ENCODE measurements around the gene MAD1L1.
"Not testable (repeated sequence)": the region's sequence is repeated elsewhere in the genome, so short reads cannot be mapped to it uniquely, and the experiment has no call there.

Gene MAD1L1

GRCh38 chr7:1972744-1973143 is 260.0 kb downstream of the MAD1L1 start:
- no peak overlapping the region for H3K27ac ChIP-seq
- TF ChIP-seq ZFX (IDR thresholded peaks at IDR 0.05) (no peak), CTCF (conservative IDR thresholded peaks at IDR 0.05) (no peak)

- H3K27ac ChIP-seq = no peak overlapping the region
- TF ChIP-seq CTCF (conservative IDR thresholded peaks at IDR 0.05) (no peak), ZFX (IDR thresholded peaks at IDR 0.05) (no peak)
These were observed 260.6 kb downstream of the MAD1L1 start for GRCh38 chr7:1971946-1972654.

- no peak overlapping the region for H3K27ac ChIP-seq
- TF ChIP-seq ZFX (IDR thresholded peaks at IDR 0.05) (no peak), CTCF (conservative IDR thresholded peaks at IDR 0.05) (no peak)
These were observed 261.9 kb downstream of the MAD1L1 start for GRCh38 chr7:1970895-1971294.

- not testable (repeated sequence) for H3K27ac ChIP-seq
These were observed 262.5 kb downstream of the MAD1L1 start for GRCh38 chr7:1970285-1970660.

- TF ChIP-seq ZFX (IDR thresholded peaks at IDR 0.05) (no peak), CTCF (conservative IDR thresholded peaks at IDR 0.05) (no peak)
These were observed 263.1 kb downstream of the MAD1L1 start for GRCh38 chr7:1969459-1970284.

GRCh38 chr7:1968397-1969111 is 264.2 kb downstream of the MAD1L1 start:
- no peak for TF ChIP-seq CTCF (conservative IDR thresholded peaks at IDR 0.05)
- no peak for TF ChIP-seq ZFX (IDR thresholded peaks at IDR 0.05)
- H3K27ac ChIP-seq = no peak overlapping the region

More at GRCh38 chr7:1969459-1970284, 263.1 kb downstream of the MAD1L1 start:
- no peak overlapping the region for H3K27ac ChIP-seq

- TF ChIP-seq ZFX (IDR thresholded peaks at IDR 0.05) (no peak), CTCF (conservative IDR thresholded peaks at IDR 0.05) (no peak)
- no peak overlapping the region for H3K27ac ChIP-seq
These were observed 265.0 kb downstream of the MAD1L1 start for GRCh38 chr7:1967512-1968396.

All from C4-2B (cell line).